ENCODE results near the gene PACRG.
"Not testable (repeated sequence)": the region's sequence is repeated elsewhere in the genome, so short reads cannot be mapped to it uniquely, and the experiment has no call there.

GRCh38 chr6:162983234-162983633, 255.5 kb downstream of the PACRG start:
- TF ChIP-seq, protein P1, sequence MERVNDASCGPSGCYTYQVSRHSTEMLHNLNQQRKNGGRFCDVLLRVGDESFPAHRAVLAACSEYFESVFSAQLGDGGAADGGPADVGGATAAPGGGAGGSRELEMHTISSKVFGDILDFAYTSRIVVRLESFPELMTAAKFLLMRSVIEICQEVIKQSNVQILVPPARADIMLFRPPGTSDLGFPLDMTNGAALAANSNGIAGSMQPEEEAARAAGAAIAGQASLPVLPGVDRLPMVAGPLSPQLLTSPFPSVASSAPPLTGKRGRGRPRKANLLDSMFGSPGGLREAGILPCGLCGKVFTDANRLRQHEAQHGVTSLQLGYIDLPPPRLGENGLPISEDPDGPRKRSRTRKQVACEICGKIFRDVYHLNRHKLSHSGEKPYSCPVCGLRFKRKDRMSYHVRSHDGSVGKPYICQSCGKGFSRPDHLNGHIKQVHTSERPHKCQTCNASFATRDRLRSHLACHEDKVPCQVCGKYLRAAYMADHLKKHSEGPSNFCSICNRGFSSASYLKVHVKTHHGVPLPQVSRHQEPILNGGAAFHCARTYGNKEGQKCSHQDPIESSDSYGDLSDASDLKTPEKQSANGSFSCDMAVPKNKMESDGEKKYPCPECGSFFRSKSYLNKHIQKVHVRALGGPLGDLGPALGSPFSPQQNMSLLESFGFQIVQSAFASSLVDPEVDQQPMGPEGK (CRISPR knock-in tag; IDR thresholded peaks at IDR 0.05; ENCODE audit: borderline replicate concordance), result not testable (repeated sequence)
- TF ChIP-seq CSRNP3 (CRISPR knock-in tag; IDR thresholded peaks at IDR 0.05); TOX (CRISPR knock-in tag; IDR thresholded peaks at IDR 0.05; ENCODE audit: borderline replicate concordance); POU6F1 (CRISPR knock-in tag; IDR thresholded peaks at IDR 0.05; ENCODE audit: borderline replicate concordance, low read depth); ZFP3 (CRISPR knock-in tag; IDR thresholded peaks at IDR 0.05); RARB (CRISPR knock-in tag; IDR thresholded peaks at IDR 0.05): not testable (repeated sequence)
